Measurements from ENCODE around the gene ASTE1. TPM values are rescaled to one million over a fixed set of nuclear protein-coding genes. Genes with fewer than 3 reads are reported as not detected.

Gene ASTE1
- polyA plus RNA-seq, 1 experiment = 4.5 TPM

- Histone ChIP-seq H3K4me3 (ENCODE audit: low read depth, low read length) (no peak overlapping the region), H3K36me3 (ENCODE audit: control insufficient read depth, insufficient read depth, low read length) (no peaks in the 10 kb centered on the region), H3K27me3 (ENCODE audit: control insufficient read depth, insufficient read depth, low read length) (no peaks in the 10 kb centered on the region)
- CTCF ChIA-PET = no interaction called here
- POLR2A ChIA-PET = no interaction called here
- DNase-seq (ENCODE audit: low read depth) = no peak
- TF ChIP-seq, protein P1, sequence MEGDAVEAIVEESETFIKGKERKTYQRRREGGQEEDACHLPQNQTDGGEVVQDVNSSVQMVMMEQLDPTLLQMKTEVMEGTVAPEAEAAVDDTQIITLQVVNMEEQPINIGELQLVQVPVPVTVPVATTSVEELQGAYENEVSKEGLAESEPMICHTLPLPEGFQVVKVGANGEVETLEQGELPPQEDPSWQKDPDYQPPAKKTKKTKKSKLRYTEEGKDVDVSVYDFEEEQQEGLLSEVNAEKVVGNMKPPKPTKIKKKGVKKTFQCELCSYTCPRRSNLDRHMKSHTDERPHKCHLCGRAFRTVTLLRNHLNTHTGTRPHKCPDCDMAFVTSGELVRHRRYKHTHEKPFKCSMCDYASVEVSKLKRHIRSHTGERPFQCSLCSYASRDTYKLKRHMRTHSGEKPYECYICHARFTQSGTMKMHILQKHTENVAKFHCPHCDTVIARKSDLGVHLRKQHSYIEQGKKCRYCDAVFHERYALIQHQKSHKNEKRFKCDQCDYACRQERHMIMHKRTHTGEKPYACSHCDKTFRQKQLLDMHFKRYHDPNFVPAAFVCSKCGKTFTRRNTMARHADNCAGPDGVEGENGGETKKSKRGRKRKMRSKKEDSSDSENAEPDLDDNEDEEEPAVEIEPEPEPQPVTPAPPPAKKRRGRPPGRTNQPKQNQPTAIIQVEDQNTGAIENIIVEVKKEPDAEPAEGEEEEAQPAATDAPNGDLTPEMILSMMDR (IDR thresholded peaks at IDR 0.05; ENCODE audit: insufficient read depth, low read depth, low read length) = no peak
Observed at GRCh38 chr3:130971208-130971607, 55.4 kb downstream of the ASTE1 start.

- no peaks in the 10 kb centered on the region for H3K36me3 ChIP-seq (ENCODE audit: control insufficient read depth, insufficient read depth, low read length)
- DNase-seq (ENCODE audit: low read depth) = no peak
- POLR2A ChIA-PET = no interaction called here
- H3K4me3 ChIP-seq (ENCODE audit: low read depth, low read length) = no peak overlapping the region
- TF ChIP-seq, protein P1 (IDR thresholded peaks at IDR 0.05; ENCODE audit: insufficient read depth, low read depth, low read length) = no peak
- CTCF ChIA-PET = interaction anchor here (2.3 kb wide), 1 partner anchor 77 kb away, joined by 7 read pairs; the partner anchor contains the start of gene ATP2C1
- no peaks in the 10 kb centered on the region for H3K27me3 ChIP-seq (ENCODE audit: control insufficient read depth, insufficient read depth, low read length)
Observed at GRCh38 chr3:130969621-130970020, 57.0 kb downstream of the ASTE1 start.

- ChIA-PET CTCF (interaction anchor here (2.3 kb wide), 1 partner anchor 75 kb away, joined by 7 read pairs; the partner anchor contains the start of gene ATP2C1), POLR2A (no interaction called here)
- H3K4me3 ChIP-seq (ENCODE audit: low read depth, low read length) = no peak overlapping the region
- no peak for DNase-seq (ENCODE audit: low read depth)
- TF ChIP-seq, protein P1 (IDR thresholded peaks at IDR 0.05; ENCODE audit: insufficient read depth, low read depth, low read length) = no peak
- H3K27me3 ChIP-seq (ENCODE audit: control insufficient read depth, insufficient read depth, low read length) = no peaks in the 10 kb centered on the region
- no peaks in the 10 kb centered on the region for H3K36me3 ChIP-seq (ENCODE audit: control insufficient read depth, insufficient read depth, low read length)
Observed at GRCh38 chr3:130968221-130968620, 58.4 kb downstream of the ASTE1 start.

- no peaks in the 10 kb centered on the region for H3K36me3 ChIP-seq (ENCODE audit: control insufficient read depth, insufficient read depth, low read length)
- CTCF ChIA-PET = no interaction called here
Observed at GRCh38 chr3:130967281-130967680, 59.3 kb downstream of the ASTE1 start.

DNA sequence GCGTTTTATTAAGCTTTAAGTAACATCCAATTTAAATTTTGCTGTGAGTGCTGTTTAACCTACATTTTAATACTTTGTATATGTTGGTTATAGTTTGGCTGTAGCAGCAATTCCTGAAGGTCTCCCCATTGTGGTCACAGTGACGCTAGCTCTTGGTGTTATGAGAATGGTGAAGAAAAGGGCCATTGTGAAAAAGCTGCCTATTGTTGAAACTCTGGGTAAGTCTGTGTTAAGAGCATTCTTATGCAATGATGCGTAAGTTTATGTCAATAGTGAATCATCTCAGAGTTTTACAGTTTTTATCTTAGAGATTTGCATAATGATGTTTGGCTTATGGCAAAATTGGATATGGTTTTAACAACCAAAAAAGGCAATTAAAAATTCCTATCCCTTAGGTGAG lies 62.7 kb downstream of the ASTE1 start:
- ChIA-PET CTCF (interaction anchor here (0.5 kb wide), 1 partner anchor 250 kb away, joined by 3 read pairs; no protein-coding TSS in a partner anchor), POLR2A (no interaction called here)
- DNase-seq (ENCODE audit: low read depth) = peak; percentile 68
- Histone ChIP-seq H3K27me3 (ENCODE audit: control insufficient read depth, insufficient read depth, low read length) (no peaks in the 10 kb centered on the region), H3K36me3 (ENCODE audit: control insufficient read depth, insufficient read depth, low read length) (no peaks in the 10 kb centered on the region), H3K4me3 (ENCODE audit: low read depth, low read length) (no peak overlapping the region)
- TF ChIP-seq, protein P1 (IDR thresholded peaks at IDR 0.05; ENCODE audit: insufficient read depth, low read depth, low read length) = no peak

More at GRCh38 chr3:130967281-130967680, 59.3 kb downstream of the ASTE1 start:
- H3K4me3 ChIP-seq (ENCODE audit: low read depth, low read length) = no peak overlapping the region
- H3K27me3 ChIP-seq (ENCODE audit: control insufficient read depth, insufficient read depth, low read length) = no peaks in the 10 kb centered on the region
- no peak for DNase-seq (ENCODE audit: low read depth)
- TF ChIP-seq, protein P1 (IDR thresholded peaks at IDR 0.05; ENCODE audit: insufficient read depth, low read depth, low read length) = no peak
- POLR2A ChIA-PET = no interaction called here

Other genes starting within 250 kb of the ASTE1 start
- gene ATP2C1, start 132.7 kb downstream of the ASTE1 start, polyA plus RNA-seq (2011; rRNA removed) = 42.9 and 105 TPM in 2 replicates
- gene NEK11, start 52 bp upstream of the ASTE1 start, polyA plus RNA-seq (2011; rRNA removed) = 2.6 and 5.9 TPM in 2 replicates